Thoracic aorta endothelial cell (primary cell): ENCODE measurements around the gene MED19. TPM values are rescaled to one million over a fixed set of nuclear protein-coding genes. Genes with fewer than 3 reads are reported as not detected.

Experiments
- small RNA-seq: library from RNA; depleted of rRNA; stranded (forward); fragments of <200 nt; gene quantifications from one replicate; pipeline ENCODE3, GENCODE V24; 2012
- total RNA-seq: library from RNA; depleted of rRNA; stranded (reverse); fragments of >200 nt; gene quantifications from 2 replicates; pipeline ENCODE4 v1.2.3, GENCODE V29; 2012

Gene MED19, protein sequence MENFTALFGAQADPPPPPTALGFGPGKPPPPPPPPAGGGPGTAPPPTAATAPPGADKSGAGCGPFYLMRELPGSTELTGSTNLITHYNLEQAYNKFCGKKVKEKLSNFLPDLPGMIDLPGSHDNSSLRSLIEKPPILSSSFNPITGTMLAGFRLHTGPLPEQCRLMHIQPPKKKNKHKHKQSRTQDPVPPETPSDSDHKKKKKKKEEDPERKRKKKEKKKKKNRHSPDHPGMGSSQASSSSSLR
- total RNA-seq = 19.0 and 22.3 TPM in 2 replicates

DNA sequence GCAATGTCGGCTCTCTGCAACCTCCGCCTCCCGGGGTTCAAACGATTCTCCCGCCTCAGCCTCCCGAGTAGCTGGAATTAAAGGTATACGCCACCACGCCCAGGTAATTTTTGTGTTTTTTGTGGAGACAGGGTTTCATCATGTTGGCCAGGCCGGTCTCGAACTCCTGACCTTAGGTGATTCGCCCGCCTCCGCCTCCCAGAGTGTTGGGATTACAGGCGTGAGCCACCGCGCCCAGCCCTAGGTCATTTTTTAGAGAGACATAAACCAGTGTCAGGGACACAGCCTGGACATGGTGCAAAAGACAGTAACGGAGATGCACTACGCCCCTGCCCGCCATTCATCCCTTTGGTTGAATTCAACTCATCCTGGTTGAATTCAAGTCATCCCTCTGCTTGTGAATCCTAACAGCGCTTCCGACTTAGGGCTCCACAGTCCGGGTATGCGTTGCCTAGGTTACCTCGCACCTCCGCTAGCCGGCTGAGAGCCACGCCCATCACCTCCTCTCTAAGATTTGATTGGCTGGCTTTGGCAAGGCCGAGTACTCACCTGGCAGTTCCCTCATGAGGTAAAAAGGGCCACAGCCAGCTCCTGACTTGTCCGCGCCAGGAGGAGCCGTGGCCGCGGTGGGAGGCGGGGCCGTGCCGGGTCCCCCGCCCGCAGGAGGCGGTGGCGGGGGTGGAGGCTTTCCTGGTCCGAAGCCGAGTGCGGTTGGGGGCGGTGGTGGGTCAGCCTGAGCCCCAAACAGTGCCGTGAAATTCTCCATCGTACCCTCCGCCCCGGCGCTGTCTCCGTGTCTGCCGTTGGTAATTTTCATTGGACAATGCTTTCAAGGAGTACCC lies at the start of gene MED19:
TSS of gene MED19 (minus strand) at position 802 of the 842 bp plus-strand sequence. CDS start at position 766, 36 bp downstream.

DNA sequence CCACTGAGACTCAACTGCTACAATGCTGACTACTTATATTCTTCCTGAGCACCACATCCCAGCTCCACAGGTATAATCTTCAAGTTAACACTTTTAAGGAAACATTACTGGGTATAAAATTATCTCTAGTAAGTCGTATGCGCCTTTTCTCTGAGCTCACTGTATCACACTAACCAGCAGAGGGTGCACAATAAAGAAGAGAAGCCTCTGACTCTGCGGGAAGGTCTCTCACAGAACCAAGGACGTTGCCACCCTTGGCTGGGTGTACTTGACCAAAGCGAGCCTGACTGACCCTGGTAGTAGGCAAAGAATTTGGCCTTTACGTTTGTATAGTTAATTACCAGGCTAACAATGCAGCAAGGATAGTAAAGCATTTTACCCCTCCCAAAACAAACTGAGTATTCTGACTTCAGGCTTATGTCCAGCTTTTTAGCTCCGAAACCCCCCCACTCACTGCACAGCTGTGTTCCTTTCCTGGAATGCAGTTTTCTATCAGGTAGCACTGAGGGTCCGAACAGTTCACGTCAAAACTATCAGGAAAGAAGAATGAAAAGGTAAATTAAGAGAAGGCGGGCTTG lies 39.8 kb upstream of the MED19 start, which contains the start of gene BTBD18:
TSS of gene BTBD18 (minus strand) at position 144 of the 578 bp plus-strand sequence. CDS start 631 bp downstream, outside the sequence.

DNA sequence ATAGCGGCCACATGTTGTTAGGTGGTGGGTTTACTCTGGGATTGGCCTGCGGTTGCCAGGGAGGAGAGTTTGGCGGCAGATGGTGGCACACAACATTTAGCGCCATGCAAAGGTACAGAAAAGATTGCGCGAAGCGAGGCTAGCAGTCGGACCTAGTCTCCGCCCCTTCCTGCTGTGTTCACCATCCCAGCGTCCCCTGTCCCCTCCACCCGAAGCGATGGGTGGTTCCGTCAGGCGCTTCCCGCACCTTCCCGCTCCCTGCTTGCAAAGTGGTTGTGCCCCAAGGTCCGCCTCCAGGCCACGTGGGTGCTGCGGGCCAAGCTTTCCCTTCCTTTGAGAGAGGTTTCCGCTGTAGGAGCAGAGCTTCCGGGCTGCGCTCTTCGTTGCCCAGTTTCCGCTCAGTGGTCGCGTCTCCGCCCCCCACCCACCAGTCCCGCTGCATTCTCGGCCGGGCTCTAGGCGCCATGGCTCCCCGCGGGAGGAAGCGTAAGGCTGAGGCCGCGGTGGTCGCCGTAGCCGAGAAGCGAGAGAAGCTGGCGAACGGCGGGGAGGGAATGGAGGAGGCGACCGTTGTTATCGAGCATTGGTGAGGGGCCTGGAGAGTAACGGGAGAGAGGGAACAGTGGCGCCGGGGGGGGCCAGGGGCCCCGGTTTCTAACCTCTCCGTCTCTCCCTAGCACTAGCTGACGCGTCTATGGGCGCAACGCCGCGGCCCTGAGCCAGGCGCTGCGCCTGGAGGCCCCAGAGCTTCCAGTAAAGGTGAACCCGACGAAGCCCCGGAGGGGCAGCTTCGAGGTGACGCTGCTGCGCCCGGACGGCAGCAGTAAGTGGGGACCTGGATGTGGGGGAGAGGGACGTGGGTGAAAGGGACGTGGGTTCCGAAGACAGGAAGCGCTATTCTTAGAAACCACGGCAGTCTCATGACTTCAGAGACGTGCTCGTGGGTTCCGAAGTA lies 29.4 kb upstream of the MED19 start, which contains the start of gene SELENOH:
TSS of gene SELENOH (plus strand) at position 360 of the 955 bp plus-strand sequence. CDS start at position 465, 105 bp downstream.

DNA sequence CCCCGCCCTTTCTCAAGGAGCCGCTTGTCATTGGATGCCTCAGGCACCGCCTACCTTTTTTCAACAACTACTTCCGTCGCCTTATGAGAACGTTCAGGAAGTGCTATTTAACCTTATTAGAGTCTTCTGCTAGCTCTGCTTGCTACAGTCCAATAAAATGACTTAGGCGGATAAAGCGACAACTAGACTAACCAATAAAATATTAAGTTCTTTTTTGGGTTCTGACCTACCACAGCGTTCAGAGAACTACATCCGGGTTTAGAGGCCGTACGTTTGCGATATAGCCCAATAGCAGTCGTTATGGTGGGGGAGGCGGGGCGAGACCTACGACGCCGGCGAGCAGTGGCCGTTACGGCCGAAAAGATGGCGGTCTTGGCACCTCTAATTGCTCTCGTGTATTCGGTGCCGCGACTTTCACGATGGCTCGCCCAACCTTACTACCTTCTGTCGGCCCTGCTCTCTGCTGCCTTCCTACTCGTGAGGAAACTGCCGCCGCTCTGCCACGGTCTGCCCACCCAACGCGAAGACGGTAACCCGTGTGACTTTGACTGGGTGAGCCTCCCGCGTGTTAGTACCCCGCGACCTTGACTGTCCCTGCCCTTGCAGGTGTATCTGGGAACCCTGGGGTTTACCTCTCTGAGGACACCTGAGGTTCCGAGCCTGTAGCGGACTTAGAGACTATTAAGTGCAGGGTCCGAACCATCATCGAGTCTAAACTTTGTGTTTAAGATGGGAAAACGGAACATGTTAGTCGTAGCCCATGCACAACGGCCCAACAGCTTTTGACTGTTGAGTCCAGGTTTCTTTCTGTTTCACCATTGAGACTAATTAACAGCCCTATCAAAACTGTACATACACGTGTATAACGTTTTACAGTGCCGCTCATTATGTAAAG lies 488 bp upstream of the MED19 start, which contains the start of gene TMX2:
TSS of gene TMX2 (plus strand) at position 338 of the 895 bp plus-strand sequence. CDS start at position 364, 26 bp downstream.

DNA sequence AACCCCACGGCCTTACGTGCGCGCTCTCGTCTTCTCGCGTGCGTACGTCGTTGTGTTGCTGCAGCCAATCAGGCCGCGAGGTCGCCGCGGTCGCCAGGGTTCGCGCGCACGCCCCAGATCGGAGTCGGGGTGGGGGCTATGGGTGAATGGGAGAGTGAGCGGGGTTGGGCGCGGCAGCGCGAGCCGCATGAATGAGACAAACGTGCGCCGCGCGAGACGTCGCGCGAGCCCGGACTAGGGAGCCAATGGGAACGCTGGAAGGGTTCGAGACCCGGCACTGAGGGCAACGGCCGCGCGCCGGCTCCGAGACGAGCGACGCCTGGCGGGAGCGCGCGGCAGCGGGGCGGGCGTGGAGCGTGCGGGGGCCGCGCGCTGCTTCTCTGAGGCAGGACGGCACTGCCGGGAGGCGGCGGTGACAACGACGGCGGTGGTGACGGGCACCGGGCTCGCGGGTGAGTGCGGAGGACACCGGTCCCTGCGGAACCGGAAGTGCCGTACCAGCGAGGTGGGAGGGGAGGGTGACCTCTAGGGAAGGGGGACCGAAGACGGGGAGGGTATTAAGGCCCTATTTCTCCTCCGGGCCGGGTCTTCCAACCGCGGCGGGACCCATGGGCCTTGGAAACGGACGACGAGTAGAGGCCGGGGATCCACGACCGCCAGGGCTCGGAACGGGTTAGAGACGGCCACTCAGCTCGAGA lies 44.1 kb downstream of the MED19 start, which contains the start of gene ZDHHC5:
TSS of gene ZDHHC5 (plus strand) at position 379 of the 698 bp plus-strand sequence. CDS start 4,977 bp downstream, outside the sequence.

DNA sequence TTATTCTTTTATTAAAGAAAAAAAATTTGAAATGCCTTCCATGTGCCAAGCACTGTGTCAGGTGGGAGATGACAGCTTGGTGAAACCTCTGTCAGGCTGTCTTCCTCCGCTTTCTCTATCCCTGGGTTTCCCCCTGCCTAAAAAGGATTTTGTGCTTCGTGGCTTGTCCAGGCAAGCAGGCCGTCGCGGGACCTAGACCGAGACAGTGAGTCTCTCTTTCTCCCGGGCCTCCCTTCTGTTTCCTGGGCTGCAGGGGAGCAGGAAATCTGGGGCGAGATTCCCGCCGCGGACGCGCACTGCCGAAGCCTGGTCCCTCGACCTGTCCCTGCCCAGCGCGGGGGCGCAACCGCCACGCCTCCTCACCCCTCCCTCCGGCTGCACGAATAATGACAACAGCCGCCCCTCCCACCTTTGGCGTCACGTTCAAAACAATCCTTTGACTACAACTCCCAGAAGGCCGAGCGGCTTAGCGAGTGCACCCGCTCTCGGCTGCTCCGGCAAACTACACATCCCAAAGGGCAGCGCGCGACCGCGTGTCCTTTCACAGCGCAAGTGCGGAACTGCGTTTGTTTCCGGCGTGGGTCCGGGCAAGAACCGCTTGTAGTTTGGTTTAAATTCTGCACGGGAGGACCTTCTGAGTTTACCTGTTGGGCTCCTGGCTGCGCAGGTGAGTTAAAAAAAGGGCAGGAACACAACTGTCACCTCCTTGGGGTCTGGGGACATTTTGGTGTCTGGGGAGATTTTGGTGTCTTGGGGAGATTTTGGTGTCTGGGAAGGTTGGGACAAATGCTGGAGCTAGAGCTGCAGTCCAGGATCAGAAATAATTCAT lies 54.6 kb downstream of the MED19 start, which contains the start of gene CLP1:
TSS of gene CLP1 (plus strand) at position 569 of the 829 bp plus-strand sequence. CDS start 1,715 bp downstream, outside the sequence.

Small RNA genes lying within 50 kb of the gene (small RNA-seq; reads per million reads assigned to genes)
- gene TMX2-CTNND1 = not detected

Other genes starting within 250 kb of the MED19 start
- 10.4 and 15.4 TPM in 2 replicates for gene SLC43A1, start 196.5 kb downstream of the MED19 start, total RNA-seq
- gene TIMM10, start 181.5 kb downstream of the MED19 start, total RNA-seq = 48.7 and 66.3 TPM in 2 replicates
- not detected in 2 replicates for gene SMTNL1, start 174.6 kb downstream of the MED19 start, total RNA-seq
- gene UBE2L6, start 144.5 kb downstream of the MED19 start, total RNA-seq = 15.6 and 18.7 TPM in 2 replicates
- gene SERPING1, start 114.5 kb downstream of the MED19 start, total RNA-seq = 0.14 TPM in 1 of 2 replicates, not detected in the other
- gene YPEL4, start 62.3 kb downstream of the MED19 start, total RNA-seq = under 0.01 and 0.07 TPM in 2 replicates
- gene CLP1, start 54.5 kb downstream of the MED19 start, total RNA-seq = 20.5 and 21.8 TPM in 2 replicates
- 54.8 and 62.4 TPM in 2 replicates for gene ZDHHC5, start 44.1 kb downstream of the MED19 start, total RNA-seq
- gene TMX2, start 378 bp upstream of the MED19 start, total RNA-seq = 71.3 and 75.1 TPM in 2 replicates
- gene SELENOH, start 29.3 kb upstream of the MED19 start, total RNA-seq = 83.4 and 86.7 TPM in 2 replicates
- not detected in 2 replicates for gene BTBD18, start 39.6 kb upstream of the MED19 start, total RNA-seq
- 262 and 292 TPM in 2 replicates for gene CTNND1, start 49.6 kb upstream of the MED19 start, total RNA-seq